ENCODE results near the gene HMGCLL1.

The HMGCLL1 gene

DNA sequence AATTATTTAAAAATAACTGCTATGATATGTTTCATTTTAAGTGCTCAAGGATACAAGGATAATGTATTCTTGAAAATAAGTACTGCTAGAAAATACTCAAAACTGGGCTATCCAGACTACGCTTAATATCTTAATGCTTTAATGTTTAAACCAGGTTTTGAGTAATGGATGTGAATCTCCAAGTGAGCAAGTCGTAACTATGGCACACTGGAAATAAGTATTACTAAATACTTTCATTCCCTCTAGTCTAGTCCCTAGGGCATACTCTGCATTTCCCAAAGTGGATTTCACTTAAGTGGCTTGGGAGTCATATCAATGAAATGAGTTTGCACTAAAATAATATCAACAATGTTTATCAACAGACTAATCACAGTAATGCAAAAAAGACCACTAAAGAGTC, 48.1 kb downstream of the HMGCLL1 start:
- no peak for DNase-seq

DNA sequence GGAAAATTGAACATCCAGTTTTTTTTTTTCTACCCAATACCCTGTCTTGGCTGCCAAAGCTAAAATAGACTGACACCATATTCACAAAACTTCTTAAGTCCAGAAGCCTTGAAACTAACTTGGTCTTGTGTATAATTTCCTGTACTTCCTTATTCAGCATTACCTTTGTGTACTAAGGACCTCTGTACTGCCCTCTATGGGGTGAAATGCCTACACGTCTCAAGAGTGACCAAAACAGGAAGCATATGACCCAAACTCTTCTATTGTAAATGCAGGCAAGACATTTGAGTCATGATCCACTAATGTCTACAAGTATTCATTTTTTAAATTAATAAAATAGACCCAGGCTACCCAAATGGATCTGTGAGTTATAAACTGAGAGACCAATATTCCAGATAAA, 50.4 kb downstream of the HMGCLL1 start:
- no peak for DNase-seq

DNA sequence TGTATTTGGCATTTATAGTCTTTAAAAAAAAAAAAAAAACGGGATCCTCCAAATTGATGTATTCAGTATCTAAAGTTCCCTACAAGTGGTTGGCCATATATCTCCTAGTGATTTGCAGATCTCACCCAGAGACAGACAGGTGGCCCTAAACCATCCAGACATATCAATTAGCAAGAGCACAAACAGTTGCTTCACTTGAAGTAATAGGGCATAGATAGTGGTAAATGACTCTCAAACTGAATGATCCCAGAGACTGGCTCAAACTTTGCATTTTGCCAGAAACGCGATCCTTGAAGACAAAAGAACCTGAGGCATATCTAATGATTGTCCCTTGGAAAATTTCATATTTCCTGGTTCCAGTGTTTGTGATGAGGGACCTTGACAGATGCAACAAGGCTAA, 54.6 kb downstream of the HMGCLL1 start:
- DNase-seq = no peak

DNA sequence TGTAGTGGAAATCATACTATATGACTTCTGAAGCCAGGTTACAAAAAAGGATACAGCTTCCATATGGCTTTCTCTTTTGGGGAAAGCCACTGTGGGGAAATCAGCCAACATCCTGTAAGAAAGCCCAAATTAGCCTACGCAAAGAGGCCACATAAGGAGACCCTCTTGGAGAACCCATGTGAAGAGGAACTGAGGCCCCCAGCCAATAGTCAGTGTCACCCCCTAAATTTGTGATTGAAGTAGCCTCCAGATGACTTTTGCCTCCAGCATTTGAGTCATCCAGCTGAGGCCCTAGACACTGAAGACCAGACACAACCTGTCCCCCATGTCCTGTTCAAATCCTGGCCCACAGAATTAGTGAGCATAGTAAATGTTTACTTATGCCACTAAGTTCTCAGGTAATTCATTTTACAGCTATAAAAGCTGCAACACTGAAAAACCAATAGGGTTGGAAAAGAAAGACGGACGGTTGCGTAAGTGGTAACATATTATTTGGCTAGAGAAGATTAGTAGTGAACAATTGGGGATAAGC, 60.4 kb downstream of the HMGCLL1 start:
- no peak for DNase-seq

DNA sequence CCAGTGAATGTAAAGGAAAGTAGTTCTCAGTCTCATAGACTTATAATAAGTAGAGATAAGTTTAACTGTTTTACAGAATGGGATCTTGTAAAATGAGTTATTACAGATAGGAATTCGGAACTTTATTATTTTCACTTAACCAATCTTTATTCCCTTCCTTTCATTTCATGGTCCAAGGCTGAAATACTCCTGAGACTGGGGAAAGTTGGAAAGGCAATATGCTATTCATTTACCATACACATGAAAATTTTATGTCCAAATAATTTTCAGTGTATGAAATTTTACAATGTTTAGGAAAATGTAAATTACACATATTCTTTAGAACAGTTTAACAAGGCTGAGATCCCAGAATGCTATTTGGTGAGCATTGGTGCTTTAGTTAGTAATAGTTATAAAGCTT, 62.3 kb downstream of the HMGCLL1 start:
- DNase-seq = no peak

DNA sequence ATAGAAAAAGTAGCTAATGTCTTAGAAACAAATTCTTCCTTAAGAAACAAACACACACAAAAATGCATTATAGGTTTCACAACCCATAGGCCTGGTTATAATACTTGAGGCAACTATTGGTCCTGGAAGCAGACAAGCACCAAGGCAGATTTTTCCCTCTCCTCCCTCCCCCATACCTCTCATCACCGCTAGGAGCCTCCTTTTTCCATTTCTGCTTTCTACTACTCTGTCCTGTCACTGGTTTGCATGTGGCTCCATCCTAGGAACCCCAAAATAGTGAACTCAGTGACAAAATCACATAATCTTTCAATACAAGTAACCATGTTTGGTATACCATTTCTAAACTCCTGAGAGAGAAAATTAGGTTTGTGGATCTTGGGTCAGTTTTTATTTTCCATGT, 66.1 kb downstream of the HMGCLL1 start:
- no peak for DNase-seq

DNA sequence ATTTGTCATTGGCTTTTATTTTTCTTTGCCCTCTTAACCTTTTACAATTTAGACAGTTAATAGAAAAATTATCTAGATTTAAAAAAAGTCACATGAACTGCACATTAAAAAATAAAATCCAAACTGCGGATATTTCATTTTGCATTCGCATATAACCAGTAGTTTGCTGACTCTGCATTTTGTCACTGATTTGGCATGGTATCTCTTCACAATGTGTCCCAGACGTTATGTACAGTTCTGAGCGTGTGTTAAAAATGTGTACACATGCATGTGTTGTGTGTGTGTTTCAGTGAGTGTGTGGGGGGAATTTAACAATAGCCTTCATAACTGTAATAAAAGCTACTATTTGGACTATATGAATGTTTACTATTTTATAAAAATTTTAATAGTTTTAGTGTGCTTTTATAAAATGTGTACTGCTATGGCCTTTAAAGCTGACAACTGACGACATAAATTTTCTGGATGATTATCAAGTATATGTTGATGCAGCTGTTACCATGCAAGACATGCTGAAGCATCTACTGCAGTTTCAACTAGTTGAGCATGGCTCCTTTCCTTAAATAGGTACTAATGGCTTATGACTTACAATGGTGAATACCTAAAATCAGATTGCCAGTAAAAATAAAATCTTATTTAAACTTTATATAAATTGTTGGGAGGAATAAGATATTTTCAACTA, 67.7 kb downstream of the HMGCLL1 start:
- DNase-seq = no peak

DNA sequence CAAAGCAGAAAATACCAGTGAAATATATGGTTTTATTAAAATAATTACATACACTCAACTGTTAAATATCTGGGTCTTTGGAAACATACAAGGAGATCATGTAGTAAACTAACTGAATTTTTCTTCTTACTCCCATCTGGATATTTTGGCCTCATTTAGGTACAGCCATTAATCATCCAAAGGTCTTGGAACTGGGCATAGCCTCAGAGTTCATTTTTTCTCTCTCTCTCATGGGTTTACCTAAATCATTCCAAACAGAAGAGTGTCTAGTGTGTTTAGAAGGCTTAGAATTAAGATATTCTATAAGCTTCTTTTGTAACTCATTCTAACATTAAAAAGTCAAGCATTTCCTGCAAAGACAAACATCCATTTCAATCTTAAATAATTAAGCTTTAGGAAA, 79.4 kb downstream of the HMGCLL1 start:
- DNase-seq = no peak

DNA sequence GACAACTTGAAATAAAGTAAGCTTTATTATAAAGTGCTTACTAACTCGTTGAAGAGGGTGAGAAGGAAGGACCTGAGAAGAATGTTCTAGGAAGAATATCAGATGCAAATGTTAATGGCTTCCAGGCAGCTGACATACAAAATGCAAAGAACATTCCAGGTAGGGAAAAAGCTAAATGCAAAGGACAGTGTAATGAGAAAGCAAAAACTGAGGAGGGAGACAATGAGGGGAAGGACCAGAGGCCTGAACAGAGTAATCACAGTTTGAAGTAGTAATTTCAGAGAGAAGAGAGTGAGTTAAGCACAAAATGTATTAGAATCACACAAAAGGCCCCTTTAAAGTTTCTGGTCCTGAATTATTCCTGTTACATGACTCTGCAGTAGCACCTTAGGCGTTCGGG, 81.3 kb downstream of the HMGCLL1 start:
- no peak for DNase-seq

DNA sequence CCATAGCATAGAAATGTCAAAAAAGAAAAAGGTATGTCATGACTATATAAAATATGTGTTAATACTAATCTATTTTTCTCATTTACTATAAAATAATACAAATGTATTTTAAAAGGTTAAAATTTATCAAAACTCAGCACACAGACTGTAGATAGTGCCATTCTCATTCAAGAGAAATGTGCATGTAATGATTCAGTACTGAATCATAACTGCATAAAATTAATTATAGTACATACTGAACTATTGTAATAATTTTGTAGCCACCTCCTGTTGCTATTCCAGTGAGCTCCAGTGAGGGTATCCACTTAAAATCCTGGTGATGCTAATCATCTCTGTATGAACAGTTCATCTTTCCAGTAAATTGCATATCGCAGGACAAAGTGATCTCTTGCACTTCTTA, 82.8 kb downstream of the HMGCLL1 start:
- no peak for DNase-seq

DNA sequence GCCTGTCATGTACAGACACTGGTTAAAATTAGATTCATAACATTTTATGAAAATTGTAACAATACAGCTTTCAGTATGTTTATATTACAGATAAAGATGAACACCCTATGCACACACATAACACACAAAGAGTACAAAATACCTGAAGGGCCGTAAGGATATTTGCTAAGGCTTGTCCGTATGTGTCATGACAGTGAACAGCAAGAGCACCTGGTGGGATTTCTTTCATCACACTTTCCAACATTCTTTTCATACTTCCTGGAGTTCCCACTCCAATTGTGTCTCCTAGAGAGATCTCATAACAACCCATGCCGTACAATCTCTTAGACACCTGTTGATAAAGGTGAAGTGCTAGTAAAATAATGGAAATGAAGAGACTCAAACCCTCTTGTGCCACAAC, 83.7 kb downstream of the HMGCLL1 start:
- no peak for DNase-seq

DNA sequence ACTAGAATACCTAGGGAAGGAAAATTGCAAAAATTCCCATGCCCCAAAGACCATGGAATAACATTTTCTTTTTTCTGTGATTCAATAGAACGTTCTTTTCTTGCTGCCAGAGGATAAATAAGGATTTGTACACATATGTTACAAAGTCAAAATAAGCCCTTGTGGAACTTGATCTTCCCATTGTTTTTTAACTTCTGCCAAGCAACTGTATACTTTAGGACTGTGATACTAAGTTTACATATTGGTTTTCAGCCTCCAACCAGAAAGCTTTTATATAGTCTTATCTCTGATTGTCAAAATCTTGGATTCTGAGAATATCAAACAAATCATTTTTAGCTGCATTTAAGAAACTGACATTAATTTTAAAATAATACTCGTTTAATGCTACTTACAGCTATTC, 84.6 kb downstream of the HMGCLL1 start:
- no peak for DNase-seq

DNA sequence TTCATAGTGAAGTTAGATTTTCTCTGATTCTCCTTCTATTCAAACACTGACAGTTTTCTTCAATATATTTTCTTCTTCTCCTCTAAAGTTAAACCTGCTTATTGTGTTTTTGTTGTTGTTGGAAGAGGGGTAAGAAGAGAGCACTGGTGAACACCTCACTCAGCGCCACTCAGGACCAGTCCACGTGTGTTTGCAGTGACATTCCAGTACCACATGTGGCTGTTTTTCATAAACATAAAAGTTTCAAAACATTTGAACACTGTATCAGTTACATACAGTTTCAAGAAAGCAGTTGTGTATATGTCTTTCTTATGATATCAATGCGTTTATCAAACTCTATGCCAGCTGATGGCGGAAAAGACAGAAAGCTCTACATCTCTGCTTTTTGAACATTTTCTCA, 86.7 kb downstream of the HMGCLL1 start:
- DNase-seq = no peak

DNA sequence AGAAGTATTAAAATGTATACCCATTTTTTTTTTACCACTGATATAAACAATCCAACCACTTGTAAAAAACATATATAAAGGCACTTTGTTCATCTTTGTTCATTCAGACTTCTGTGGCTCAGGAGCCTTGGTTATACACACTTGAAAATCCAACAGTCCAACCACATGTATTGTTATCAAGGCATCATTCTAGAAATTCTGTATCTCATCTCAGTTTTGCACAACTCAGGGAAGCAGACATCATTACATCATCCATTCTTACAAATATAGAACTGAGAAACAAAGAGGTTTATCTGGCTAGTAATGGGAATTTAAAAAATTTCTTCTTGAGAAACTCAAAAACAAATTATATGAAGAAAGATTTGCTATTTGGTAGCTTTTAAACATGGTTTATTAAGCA, 88.1 kb downstream of the HMGCLL1 start:
- DNase-seq = no peak

DNA sequence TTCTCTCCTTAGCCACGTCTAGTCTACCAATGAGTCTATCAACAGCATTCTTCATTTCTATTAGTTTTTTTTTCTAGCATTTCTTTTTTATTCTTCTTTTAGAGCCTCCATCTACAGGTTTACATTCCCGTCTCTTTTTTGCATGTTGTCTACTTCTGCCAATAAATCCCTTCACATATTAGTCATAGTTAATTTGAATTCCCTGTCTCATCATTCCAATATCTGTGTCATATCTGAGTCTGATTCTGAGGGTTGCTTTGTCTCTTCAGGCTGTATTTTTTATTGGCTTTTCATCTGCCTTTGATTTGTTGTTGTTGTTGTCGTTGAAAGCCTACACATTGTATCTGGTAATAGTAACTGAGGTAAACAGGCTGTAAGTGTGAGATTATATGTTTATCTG, 104.6 kb downstream of the HMGCLL1 start:
- DNase-seq = no peak

DNA sequence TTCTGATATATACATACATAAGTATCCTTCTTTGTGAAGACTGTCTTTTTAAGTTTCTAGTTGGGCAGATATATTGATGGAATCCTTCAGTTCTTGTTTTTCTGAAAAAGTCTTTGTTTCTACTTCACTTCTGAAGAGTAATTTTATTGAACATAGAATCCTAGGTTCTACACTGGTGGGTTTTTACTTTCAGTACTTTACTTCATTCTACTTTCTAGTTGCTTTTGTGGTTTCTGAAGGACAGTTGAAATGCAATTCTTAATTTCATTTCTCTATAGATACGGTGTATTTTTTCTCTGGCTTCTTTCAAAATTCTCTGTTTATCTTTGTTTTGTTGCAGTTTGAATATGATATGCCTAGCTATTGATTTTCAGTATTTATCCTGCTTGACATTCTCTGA, 105.3 kb downstream of the HMGCLL1 start:
- DNase-seq = no peak

DNA sequence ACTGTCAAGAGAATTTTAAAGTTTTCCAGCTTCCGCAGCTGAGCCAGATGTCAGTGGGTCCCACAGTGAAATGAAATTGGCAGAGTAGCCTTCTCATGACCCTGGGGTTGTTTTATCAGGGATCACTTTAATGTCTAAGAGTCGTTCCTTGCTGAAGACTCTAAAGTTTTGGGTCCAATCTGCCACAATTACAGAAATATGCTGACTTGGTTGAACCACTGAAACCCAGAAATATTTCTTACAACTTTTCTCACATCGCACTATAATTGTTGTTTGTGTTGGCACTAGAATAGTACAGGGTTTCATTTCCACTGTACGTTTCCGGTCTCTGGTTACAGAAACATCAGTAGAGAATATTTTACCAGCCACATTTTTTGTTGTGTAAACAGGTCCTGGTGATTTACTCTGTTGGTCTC, 109.0 kb downstream of the HMGCLL1 start:
- DNase-seq = no peak

DNA sequence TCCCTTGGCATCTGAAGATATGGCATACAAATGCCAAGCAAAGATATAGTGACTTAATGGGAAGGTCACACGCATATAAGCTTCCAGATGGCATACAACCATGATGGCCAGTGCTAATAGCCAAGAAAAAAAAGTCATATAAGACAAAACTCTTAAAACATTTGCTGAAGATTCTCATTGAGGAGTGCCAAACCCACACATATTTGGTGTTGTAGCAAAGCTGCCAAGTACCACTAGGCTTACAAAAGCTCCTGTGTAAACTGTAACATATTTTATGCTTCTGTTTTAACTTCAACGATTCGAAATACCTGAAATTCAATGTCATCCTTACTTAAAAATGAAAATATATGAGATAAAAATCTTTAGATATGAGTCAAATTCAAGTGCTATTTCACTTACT, 123.0 kb downstream of the HMGCLL1 start:
- no peak for DNase-seq

DNA sequence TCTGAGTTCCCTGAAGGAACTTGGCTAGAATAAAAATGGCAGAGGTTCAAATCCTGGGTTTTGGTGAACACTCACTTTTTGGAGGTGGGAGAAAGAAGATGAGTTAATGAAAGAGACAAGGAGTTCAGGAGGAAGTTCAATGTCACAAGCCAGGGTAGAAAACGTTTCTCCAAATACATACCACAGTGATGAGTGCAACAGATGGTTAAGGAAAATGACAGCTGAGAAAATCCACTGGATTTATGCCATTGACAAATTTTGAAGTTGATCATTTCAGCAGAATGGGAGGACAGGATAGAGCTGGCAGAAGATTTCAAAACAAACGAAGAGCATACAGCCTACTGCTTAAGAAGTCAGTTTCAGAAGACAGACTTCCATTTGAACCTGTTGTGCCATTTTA, 129.0 kb downstream of the HMGCLL1 start:
- DNase-seq = no peak

DNA sequence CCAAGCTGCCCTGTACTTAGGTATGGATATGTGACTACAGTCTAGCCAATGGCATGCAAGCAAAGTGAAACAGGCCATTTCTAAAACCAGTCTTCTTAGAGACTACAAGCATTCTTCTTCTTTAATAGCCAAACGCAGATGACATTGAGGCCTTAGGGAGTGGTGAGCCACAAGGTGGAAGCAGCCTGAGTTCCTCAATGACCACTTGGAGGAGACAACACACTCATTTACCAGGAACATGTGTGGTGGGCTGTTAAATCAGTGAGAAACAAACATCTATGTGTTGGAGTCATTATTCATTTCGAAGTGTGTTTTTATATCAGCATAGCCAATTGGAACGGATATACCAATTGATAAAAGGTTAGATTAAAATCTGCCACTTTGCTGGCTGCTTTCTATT, 129.8 kb downstream of the HMGCLL1 start:
- DNase-seq = no peak

DNA sequence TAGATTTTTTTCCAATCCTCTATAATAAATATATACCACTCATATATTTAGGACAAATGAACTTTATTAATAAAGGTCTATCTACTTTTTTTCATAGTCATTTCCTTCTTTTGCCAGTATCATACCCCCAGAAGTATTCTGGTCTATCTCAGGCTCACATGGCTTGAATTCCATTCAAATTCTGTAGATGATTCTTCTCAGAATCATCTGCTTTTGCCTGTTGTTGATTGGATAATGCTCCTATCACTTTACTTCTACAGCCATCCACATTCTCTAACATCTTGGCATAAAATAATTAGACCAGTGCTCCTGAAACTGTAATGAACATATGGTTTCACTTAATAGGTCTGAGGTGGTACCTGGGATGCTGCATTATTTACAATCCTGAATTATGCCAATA, 130.5 kb downstream of the HMGCLL1 start:
- no peak for DNase-seq

DNA sequence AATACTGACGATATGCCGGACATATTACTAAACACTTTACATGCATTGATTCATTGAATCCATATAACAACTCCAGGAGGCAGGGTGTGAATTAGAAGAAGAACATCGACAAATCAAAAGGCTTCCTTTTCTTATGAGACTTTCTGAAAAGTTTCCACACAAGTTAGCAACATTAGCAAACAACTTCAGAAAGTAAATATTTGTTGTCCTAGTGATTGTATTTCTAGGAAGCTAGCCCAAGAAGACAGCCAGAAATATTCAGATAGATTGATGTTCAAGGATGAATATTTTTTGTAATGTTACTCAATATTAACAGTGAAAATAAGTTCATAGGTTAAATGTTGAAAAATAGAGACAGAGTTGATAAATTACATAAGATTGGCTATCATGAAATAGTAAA, 131.1 kb downstream of the HMGCLL1 start:
- DNase-seq = no peak

DNA sequence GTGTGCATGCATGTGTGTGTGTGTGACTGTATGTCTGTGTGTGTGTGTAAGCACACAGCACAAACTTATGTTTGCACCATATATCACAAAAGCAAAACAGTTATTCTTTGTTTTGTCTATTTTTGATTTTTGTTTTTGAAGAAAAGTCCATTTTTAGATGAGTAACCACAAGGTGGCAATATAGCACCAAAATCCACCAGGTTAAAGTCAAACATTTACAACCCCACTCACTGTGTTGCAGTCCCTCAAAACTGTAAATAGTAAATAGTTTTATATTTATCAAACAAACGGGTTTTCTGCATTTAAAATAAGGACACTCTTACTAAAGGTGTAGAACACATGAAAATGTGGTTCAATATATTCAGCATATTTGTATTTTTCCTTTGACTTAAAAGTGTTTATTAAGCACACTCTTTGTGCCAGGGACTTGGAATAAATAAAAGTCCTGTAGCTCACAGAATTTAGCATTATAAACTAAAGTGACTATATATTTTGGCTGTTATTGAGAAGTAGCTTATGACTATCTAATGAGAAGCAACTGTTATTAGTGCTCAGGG, 133.3 kb downstream of the HMGCLL1 start:
- DNase-seq = no peak

DNA sequence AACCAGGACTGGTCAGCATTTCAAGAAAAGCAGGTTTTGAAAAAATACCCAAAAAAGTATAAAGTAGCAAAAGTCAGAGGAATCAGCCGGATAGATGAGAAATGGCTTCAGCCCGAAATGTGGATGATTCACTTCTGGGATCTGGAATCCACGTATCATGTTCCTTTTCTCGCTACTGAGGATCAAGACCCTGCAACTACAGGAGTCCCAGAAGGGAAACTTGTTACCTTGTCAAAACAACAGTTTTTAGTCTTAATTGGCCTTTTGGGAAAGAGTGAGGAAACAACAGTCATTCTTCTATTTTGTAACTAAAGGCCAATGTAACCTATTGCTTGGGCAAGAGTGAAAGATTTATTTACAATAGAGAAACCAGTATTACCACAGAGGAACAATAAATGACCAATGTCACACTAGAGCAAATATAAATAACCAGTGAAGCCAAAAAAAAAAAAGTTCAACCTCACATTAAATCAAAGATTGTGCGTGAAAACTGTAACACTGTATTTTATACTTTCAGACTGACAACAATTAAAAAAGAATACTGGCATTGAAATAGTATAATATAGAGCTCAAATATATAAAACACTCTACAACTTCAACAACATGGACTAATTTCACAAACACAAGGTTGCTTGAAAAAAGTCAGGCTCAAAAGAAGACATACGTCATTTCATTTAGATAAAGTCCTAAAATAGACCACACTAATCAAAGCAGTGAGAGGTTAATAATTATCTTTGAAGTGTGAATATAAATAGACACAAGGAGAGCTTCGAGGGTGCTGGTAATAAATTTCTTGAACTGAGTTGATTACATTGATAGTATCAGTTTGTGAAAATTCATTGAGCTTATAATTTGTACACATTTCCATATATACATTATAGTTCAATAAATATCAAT, 135.5 kb downstream of the HMGCLL1 start:
- DNase-seq = no peak
